Common myeloid progenitor, CD34-positive (primary cell): ENCODE results near the gene OR2T3. TPM values are rescaled to one million over a fixed set of nuclear protein-coding genes. Genes with fewer than 3 reads are reported as not detected.
"Not testable (repeated sequence)": the region's sequence is repeated elsewhere in the genome, so short reads cannot be mapped to it uniquely, and the experiment has no call there.

Source experiments
- CTCF ChIA-PET: fragments of 350-600 bp; sonication (Branson Sonifier 250); formaldehyde crosslinking; loops from one replicate; lab custom pipeline; 2021; ENCODE audit warnings: antibody characterized with exemption; lab: Charles Lee
- POLR2A ChIA-PET: fragments of 350-600 bp; sonication (Branson Sonifier 250); formaldehyde crosslinking; loops from one replicate; lab custom pipeline; 2021; ENCODE audit warnings: antibody characterized with exemption; lab: Charles Lee
- DNase-seq, 3 donors: peaks; one replicate each; pipeline versions ENCODE4 v3.0.0 to v3.0.0-alpha.2; 2013
- H3K27ac ChIP-seq, 2 experiments: 1 replicate in 1 of 2; 2 replicates in 1 of 2; pipeline ENCODE4 v1.7.0; 2013; ENCODE audit warnings: inconsistent platforms in 2 of 2, low read length in 2 of 2, mild to moderate bottlenecking in 2 of 2, low read depth in 1 of 2, moderate library complexity in 1 of 2; ENCODE audit not compliant: severe bottlenecking in 2 of 2, insufficient read depth in 1 of 2, poor library complexity in 1 of 2
- H3K27me3 ChIP-seq, 5 experiments: replicated peaks in 2 of 5; 1 replicate in 3 of 5; 2 replicates in 2 of 5; pipeline versions ENCODE4 v1.6.1 to v1.7.0; 2013; ENCODE audit warnings: low read length in 4 of 5, mild to moderate bottlenecking in 2 of 5, moderate library complexity in 2 of 5, inconsistent platforms in 1 of 5; ENCODE audit not compliant: insufficient read depth in 5 of 5, control insufficient read depth in 4 of 5
- H3K36me3 ChIP-seq, 4 experiments: 1 replicate in 2 of 4; 2 replicates in 2 of 4; pipeline versions ENCODE4 v1.6.1 to v1.7.0; 2013; ENCODE audit warnings: low read length in 3 of 4, control low read depth in 1 of 4, mild to moderate bottlenecking in 1 of 4; ENCODE audit not compliant: control insufficient read depth in 4 of 4, insufficient read depth in 4 of 4
- H3K4me1 ChIP-seq, 4 experiments: 1 replicate in 3 of 4; 2 replicates in 1 of 4; pipeline versions ENCODE4 v1.6.1 to v1.7.1; 2013; ENCODE audit warnings: low read length in 3 of 4, mild to moderate bottlenecking in 3 of 4, control low read depth in 1 of 4, inconsistent platforms in 1 of 4, moderate library complexity in 1 of 4; ENCODE audit not compliant: control insufficient read depth in 4 of 4, insufficient read depth in 4 of 4; ENCODE audit errors: control extremely low read depth in 1 of 4
- H3K4me3 ChIP-seq, 7 experiments: 1 replicate in 4 of 7; 2 replicates in 3 of 7; pipeline versions ENCODE4 v1.5.1 to v1.7.0; 2013; ENCODE audit warnings: mild to moderate bottlenecking in 7 of 7, low read length in 6 of 7, moderate library complexity in 6 of 7, inconsistent platforms in 2 of 7, low read depth in 2 of 7, control low read depth in 1 of 7; ENCODE audit not compliant: insufficient read depth in 4 of 7, control insufficient read depth in 1 of 7; ENCODE audit errors: extremely low read depth in 1 of 7
- H3K9me3 ChIP-seq, 5 experiments: 1 replicate in 4 of 5; 2 replicates in 1 of 5; pipeline versions ENCODE4 v1.6.1 to v1.7.1; 2013; ENCODE audit warnings: low read length in 4 of 5, mild to moderate bottlenecking in 2 of 5, inconsistent platforms in 1 of 5, low read depth in 1 of 5, moderate library complexity in 1 of 5; ENCODE audit not compliant: control insufficient read depth in 4 of 5, insufficient read depth in 2 of 5; ENCODE audit errors: control extremely low read depth in 1 of 5
- WGBS: methylation state at CpG from one replicate; pipeline ENCODE4 v1.1.5; 2013; ENCODE audit not compliant: insufficient coverage; 5-methylcytosine and 5-hydroxymethylcytosine counted together
- polyA plus RNA-seq: library from polyadenylated mRNA; unstranded; fragments of 120-200 nt; gene quantifications from one replicate; pipeline ENCODE4 v1.2.1, GENCODE V29; 2013

Gene OR2T3, protein sequence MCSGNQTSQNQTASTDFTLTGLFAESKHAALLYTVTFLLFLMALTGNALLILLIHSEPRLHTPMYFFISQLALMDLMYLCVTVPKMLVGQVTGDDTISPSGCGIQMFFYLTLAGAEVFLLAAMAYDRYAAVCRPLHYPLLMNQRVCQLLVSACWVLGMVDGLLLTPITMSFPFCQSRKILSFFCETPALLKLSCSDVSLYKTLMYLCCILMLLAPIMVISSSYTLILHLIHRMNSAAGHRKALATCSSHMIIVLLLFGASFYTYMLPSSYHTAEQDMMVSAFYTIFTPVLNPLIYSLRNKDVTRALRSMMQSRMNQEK
- not detected for polyA plus RNA-seq

DNA sequence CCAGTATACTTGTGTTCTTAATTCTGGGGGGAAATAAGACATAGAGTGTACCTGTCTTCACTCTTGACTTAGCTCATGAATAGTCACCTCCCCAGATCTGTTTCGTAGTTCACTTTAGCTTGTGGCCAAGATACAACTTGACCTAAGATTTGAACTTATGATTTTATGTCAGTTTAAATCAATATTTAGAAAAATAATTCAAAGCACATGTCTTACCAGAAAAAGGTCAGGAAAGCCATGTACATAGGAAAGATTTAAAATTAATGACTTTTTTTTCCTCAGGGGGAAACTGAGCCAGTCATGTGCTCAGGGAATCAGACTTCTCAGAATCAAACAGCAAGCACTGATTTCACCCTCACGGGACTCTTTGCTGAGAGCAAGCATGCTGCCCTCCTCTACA is at the start of gene OR2T3:
TSS of gene OR2T3 (plus strand) at position 301 of the 400 bp plus-strand sequence. CDS start at position 301, 0 bp downstream.
- WGBS, result no CpG with 5 or more reads among the region's 2 CpGs
- H3K27ac ChIP-seq, H3K27me3 ChIP-seq, H3K36me3 ChIP-seq, H3K4me1 ChIP-seq, H3K9me3 ChIP-seq, CTCF ChIA-PET, H3K4me3 ChIP-seq, POLR2A ChIA-PET, DNase-seq: not testable (repeated sequence)

DNA sequence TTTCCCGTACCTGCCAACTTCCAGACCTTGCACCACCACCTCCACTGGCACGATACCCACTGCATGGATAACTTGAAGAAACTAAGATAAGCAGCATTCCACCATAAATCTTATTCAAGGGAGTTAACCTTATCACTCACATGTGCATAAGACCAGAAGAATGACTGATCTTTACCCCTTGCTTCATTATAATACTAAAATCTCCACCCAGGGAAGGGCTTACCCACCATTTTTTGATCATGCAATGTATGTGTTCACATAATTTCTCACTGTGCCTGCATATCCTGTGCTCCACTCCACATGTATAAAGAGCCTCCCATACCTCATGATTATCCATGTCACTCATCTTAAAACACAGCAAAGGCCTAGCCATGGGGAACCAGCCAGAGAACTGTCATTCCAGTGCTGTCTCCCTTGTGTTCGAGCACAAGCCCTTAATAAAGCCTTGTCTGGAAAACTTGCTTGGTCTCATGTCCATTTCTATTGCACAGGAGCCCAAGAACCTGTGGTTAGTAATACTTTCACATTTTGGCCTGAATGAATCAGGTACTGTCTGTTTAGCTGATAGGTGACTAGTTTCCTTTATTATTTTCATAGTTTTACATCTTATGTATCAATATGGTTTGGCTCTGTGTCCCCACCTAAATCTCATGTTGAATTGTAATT is 45.5 kb upstream of the OR2T3 start:
- H3K27ac ChIP-seq, H3K9me3 ChIP-seq, H3K27me3 ChIP-seq, H3K4me1 ChIP-seq, H3K4me3 ChIP-seq, POLR2A ChIA-PET, H3K36me3 ChIP-seq, DNase-seq, CTCF ChIA-PET: not testable (repeated sequence)
- 90% methylated on average over 1 of the region's 3 CpGs for WGBS

DNA sequence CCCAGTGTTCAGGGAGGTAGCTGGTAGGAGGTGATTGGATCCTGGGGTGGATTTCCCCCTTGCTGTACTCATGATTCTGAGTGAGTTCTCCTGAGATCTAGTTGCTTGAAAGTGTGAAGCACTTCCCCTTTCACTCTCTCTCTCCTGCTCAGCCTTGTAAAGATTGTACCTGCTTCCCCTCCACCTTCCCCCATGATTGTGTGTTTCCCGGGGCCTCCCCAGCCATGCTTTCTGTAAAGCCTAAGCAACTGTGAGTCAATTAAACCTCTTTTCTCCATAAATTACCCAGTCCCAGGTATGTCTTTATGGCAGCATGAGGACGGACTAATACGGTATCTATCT is 45.0 kb upstream of the OR2T3 start:
- WGBS, result 64% methylated on average over 1 of the region's 3 CpGs
- H3K36me3 ChIP-seq, POLR2A ChIA-PET, H3K9me3 ChIP-seq, CTCF ChIA-PET, H3K4me1 ChIP-seq, H3K4me3 ChIP-seq, H3K27ac ChIP-seq, H3K27me3 ChIP-seq, DNase-seq: not testable (repeated sequence)

DNA sequence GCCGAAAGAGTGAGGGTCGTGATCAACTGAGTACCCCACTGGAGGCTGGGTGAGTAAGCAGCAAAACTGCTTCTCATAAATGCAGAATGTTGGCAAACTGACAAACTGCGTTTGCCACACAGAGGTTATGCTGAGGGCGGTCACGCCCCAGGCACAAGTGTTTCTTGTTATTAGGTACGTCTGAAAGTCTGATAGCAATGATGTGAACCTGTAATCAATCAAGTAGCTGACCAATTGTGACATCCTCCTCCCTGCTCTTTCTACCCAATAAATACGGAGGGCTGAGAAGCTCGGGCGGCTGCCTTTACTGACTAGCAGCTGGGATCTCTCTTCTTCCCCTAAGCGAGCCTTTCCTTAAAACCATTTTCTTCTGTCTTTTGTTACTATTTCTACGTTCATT is 41.5 kb upstream of the OR2T3 start:
- H3K4me3 ChIP-seq, H3K36me3 ChIP-seq, H3K27me3 ChIP-seq, H3K27ac ChIP-seq, POLR2A ChIA-PET, CTCF ChIA-PET, DNase-seq, H3K4me1 ChIP-seq, H3K9me3 ChIP-seq: not testable (repeated sequence)
- 95% methylated on average over 3 of the region's 11 CpGs for WGBS

DNA sequence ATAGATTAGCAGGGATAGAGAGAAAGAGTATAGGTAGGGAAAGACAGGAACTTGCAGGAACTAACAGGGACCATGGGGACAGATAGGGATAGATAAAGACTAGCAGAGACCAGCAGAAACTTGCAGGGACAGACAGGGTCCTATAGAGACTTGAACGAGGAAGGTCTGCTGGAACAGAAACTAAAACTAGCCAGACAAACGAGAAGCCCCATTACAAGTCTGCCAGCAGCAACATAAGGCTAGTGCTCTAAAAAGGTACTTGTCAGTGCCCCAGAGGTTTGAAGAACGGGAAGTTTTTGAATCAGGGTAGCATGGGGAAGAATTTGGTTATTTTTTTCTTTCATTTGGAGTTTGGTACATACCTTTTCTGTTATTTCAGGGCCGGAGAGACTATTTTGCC is 41.0 kb upstream of the OR2T3 start:
- H3K9me3 ChIP-seq, H3K27ac ChIP-seq, H3K27me3 ChIP-seq, CTCF ChIA-PET, H3K4me1 ChIP-seq, H3K4me3 ChIP-seq, DNase-seq, POLR2A ChIA-PET, H3K36me3 ChIP-seq: not testable (repeated sequence)
- 100% methylated on average over 1 of the region's 4 CpGs for WGBS

DNA sequence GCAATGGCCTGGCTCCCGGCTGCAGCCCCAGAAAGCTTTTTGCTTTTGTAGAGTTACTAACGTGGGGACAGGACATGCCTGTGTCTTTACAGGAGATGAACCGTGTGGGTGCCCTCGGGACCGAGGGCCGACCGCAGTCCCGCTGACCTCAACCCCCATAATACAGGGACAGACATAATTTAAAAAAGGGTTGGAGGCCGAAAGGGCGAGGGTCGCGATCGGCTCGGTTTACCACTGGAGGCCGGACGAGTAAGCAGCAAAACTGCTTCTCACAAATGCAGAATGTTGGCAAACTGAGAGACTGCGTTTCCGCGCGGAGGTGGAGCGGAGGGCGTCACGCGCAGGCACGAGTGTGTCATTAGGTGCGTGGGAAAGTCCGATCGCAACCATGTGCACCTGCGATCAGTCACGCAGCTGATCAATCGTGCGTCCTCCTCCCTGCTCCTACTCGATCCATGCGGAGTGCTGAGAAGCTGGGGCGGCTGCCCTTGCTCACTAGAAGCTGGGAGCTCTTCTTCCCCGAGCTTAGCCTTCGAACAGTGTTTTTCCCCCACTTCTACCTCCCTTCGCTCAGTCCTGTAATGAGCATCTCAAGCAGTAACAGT is 39.2 kb upstream of the OR2T3 start:
- H3K36me3 ChIP-seq, H3K9me3 ChIP-seq, H3K27me3 ChIP-seq, H3K4me3 ChIP-seq, POLR2A ChIA-PET, DNase-seq, CTCF ChIA-PET, H3K4me1 ChIP-seq, H3K27ac ChIP-seq: not testable (repeated sequence)
- WGBS, result 100% methylated on average over 6 of the region's 38 CpGs

DNA sequence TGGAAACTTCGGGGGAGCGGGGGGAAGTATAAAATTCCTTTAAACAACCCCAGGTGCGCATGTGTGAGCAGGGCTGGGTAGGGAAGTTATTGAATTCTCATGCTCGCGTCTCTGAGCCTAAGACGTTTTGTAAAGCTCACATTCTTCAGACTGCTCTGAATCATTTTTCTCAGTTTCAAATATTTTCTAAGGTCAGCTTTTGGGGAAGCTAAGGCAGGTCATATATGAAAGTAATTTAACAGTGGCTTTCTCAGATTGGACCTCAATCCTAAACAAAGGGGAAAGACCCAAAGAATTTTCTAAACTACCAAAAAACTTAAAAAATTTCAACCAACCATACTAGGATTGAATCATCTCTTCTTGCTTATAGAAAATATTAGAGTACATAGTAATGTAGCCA is 38.2 kb upstream of the OR2T3 start:
- CTCF ChIA-PET, POLR2A ChIA-PET, H3K9me3 ChIP-seq, H3K27me3 ChIP-seq, H3K4me3 ChIP-seq, H3K27ac ChIP-seq, DNase-seq, H3K36me3 ChIP-seq, H3K4me1 ChIP-seq: not testable (repeated sequence)
- WGBS, result no CpG with 5 or more reads among the region's 6 CpGs
